Neural cell (in vitro differentiated cells): Measurements from ENCODE around the gene PHACTR2. TPM values are rescaled to one million over a fixed set of nuclear protein-coding genes. Genes with fewer than 3 reads are reported as not detected.
"Not testable (repeated sequence)": the region's sequence is repeated elsewhere in the genome, so short reads cannot be mapped to it uniquely, and the experiment has no call there.

Experiments
- H2AFZ ChIP-seq: fragments of 200-600, 300-800 bp; sonication (generic), shearing (Covaris generic); 2 replicates; pipeline ENCODE4 v1.6.0; 2014; ENCODE audit warnings: low read depth, mild to moderate bottlenecking, antibody characterized with exemption, low read length, moderate library complexity
- H3F3A ChIP-seq: fragments of 200-600 bp; shearing (Covaris generic); 2 replicates; pipeline ENCODE4 v1.6.1; 2016; ENCODE audit warnings: mild to moderate bottlenecking, moderate library complexity, mixed read lengths, antibody characterized with exemption, low read length; ENCODE audit not compliant: insufficient read depth, poor library complexity, severe bottlenecking
- H3K27ac ChIP-seq: fragments of 200-600, 300-800 bp; sonication (generic), shearing (Covaris generic); 2 replicates; pipeline ENCODE4 v1.5.1; 2014; ENCODE audit warnings: mild to moderate bottlenecking, low read length, moderate library complexity
- H3K27me3 ChIP-seq: fragments of 300-800, 200-600 bp; sonication (generic), shearing (Covaris generic); 2 replicates; pipeline ENCODE4 v1.6.0; 2014; ENCODE audit warnings: mild to moderate bottlenecking, low read depth, low read length, moderate library complexity; ENCODE audit not compliant: insufficient read depth
- H3K36me3 ChIP-seq: fragments of 300-800, 200-600 bp; sonication (generic), shearing (Covaris generic); 2 replicates; pipeline ENCODE4 v1.5.1; 2014; ENCODE audit warnings: mild to moderate bottlenecking, antibody characterized with exemption, low read length, moderate library complexity; ENCODE audit not compliant: insufficient read depth
- H3K4me2 ChIP-seq: fragments of 300-800, 200-600 bp; sonication (generic), shearing (Covaris generic); 2 replicates; pipeline ENCODE4 v1.6.0; 2014; ENCODE audit warnings: mild to moderate bottlenecking, low read length
- H3K4me3 ChIP-seq: fragments of 300-800, 200-600 bp; sonication (generic), shearing (Covaris generic); 2 replicates; pipeline ENCODE4 v1.5.1; 2014; ENCODE audit warnings: mild to moderate bottlenecking, low read length, moderate library complexity
- H3K79me2 ChIP-seq: fragments of 200-600 bp; shearing (Covaris generic); replicated peaks from 2 replicates; pipeline ENCODE4 v1.6.0; 2014; ENCODE audit warnings: mild to moderate bottlenecking, low read length, moderate library complexity; ENCODE audit not compliant: insufficient read depth
- H3K9ac ChIP-seq: fragments of 300-800, 200-600 bp; sonication (generic), shearing (Covaris generic); 2 replicates; pipeline ENCODE4 v1.6.1; 2016; ENCODE audit warnings: mild to moderate bottlenecking, low read length, mixed read lengths
- H3K9me2 ChIP-seq: fragments of 200-600 bp; shearing (Covaris generic); 2 replicates; pipeline ENCODE4 v1.6.1; 2016; ENCODE audit warnings: mild to moderate bottlenecking, low read length, mixed read lengths; ENCODE audit not compliant: insufficient read depth
- H3K9me3 ChIP-seq: fragments of 200-600, 300-800 bp; sonication (generic), shearing (Covaris generic); 2 replicates; pipeline ENCODE4 v1.6.1; 2016; ENCODE audit warnings: mild to moderate bottlenecking, mixed run types, low read length, moderate library complexity, mixed read lengths
- H4K20me1 ChIP-seq: fragments of 200-600 bp; shearing (Covaris generic); 2 replicates; pipeline ENCODE4 v1.6.1; 2016; ENCODE audit warnings: mild to moderate bottlenecking, mixed run types; ENCODE audit not compliant: insufficient read depth
- CTCF ChIP-seq: fragments of 450-650 bp; IDR thresholded peaks from 2 replicates; pipeline ENCODE4 v1.5.1; 2014; ENCODE audit warnings: antibody characterized with exemption, mild to moderate bottlenecking, moderate library complexity; ENCODE audit not compliant: poor library complexity, severe bottlenecking
- EP300 ChIP-seq: fragments of 450-650 bp; conservative IDR thresholded peaks from 2 replicates; pipeline ENCODE4 v1.6.1; 2014; ENCODE audit warnings: antibody characterized with exemption, mild to moderate bottlenecking, moderate library complexity; ENCODE audit not compliant: poor library complexity, severe bottlenecking
- EZH2 ChIP-seq: fragments of 200-600, 300-800 bp; shearing (Covaris generic), sonication (generic); IDR thresholded peaks from 2 replicates; pipeline ENCODE4 v1.6.1; 2014; ENCODE audit warnings: antibody characterized with exemption, low read length, borderline replicate concordance, mild to moderate bottlenecking; ENCODE audit not compliant: insufficient read depth, poor library complexity, severe bottlenecking
- MXI1 ChIP-seq: fragments of 450-650 bp; conservative IDR thresholded peaks from 2 replicates; pipeline ENCODE4 v1.6.1; 2014; ENCODE audit warnings: antibody characterized with exemption, mild to moderate bottlenecking; ENCODE audit not compliant: poor library complexity, severe bottlenecking
- POLR2AphosphoS5 ChIP-seq: IDR thresholded peaks from 2 replicates; pipeline ENCODE4 v1.6.1; 2012
- RAD21 ChIP-seq: fragments of 450-650 bp; conservative IDR thresholded peaks from 2 replicates; pipeline ENCODE4 v1.6.1; 2014; ENCODE audit warnings: antibody characterized with exemption, mild to moderate bottlenecking, moderate library complexity
- REST ChIP-seq: IDR thresholded peaks from 2 replicates; pipeline ENCODE4 v1.6.1; 2012; ENCODE audit warnings: borderline replicate concordance
- SMC3 ChIP-seq: fragments of 450-650 bp; conservative IDR thresholded peaks from 2 replicates; pipeline ENCODE4 v1.6.1; 2014; ENCODE audit warnings: antibody characterized with exemption, mild to moderate bottlenecking, moderate library complexity; ENCODE audit not compliant: poor library complexity
- TAF1 ChIP-seq: IDR thresholded peaks from 2 replicates; pipeline ENCODE4 v1.6.1; 2012; ENCODE audit warnings: low read depth
- polyA plus RNA-seq: library from polyadenylated mRNA; depleted of rRNA; stranded (reverse); fragments of >200 nt; gene quantifications from 2 replicates; pipeline ENCODE4 v1.2.3, GENCODE V29; 2014

The PHACTR2 gene
- polyA plus RNA-seq, 1 donor from 2014 or later = 2.8 TPM

- Histone ChIP-seq H3F3A (no peaks in the 10 kb centered on the region), H3K4me3 (no peak overlapping the region), H3K27me3 (no peaks in the 10 kb centered on the region), H3K9me2 (no peaks in the 10 kb centered on the region), H3K4me2 (no peak overlapping the region), H3K27ac (no peak overlapping the region), H2AFZ (no peak overlapping the region), H3K9ac (no peak overlapping the region), H3K9me3 (no peaks in the 10 kb centered on the region), H4K20me1 (no peaks in the 10 kb centered on the region), H3K79me2 (no peaks in the 10 kb centered on the region), H3K36me3 (peaks cover 12% of the 10 kb centered on the region)
- TF ChIP-seq SMC3 (no peak), REST (no peak), CTCF (no peak), TAF1 (no peak), EP300 (no peak), RAD21 (no peak), POLR2AphosphoS5 (no peak), MXI1 (no peak), EZH2 (no peak)
Measured at GRCh38 chr6:143867236-143867635, 189.5 kb downstream of the PHACTR2 start.

DNA sequence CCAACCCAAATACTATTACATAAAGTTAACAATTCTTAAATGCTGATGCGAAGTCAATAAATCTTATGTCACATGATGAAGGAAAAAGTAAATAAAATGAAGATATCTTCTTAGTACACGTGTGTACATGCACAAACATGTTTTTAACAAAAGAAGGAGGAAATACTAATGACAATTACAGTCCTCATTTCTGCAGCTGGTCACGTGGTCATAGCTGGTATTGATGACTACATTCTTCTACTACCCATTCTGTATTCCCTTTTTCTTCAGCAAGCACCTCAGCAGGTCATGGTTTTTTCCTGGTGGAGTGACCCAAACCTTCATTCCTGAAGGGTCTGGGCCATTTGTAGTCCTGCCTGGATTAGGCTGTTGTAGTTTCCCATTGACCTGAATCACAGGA is 191.0 kb downstream of the PHACTR2 start:
- H4K20me1 ChIP-seq, H3K36me3 ChIP-seq, H3K9me3 ChIP-seq, H3K27ac ChIP-seq, H2AFZ ChIP-seq, H3K9ac ChIP-seq, H3K4me3 ChIP-seq, H3K79me2 ChIP-seq, H3F3A ChIP-seq, H3K27me3 ChIP-seq, H3K9me2 ChIP-seq, H3K4me2 ChIP-seq: not testable (repeated sequence)

DNA sequence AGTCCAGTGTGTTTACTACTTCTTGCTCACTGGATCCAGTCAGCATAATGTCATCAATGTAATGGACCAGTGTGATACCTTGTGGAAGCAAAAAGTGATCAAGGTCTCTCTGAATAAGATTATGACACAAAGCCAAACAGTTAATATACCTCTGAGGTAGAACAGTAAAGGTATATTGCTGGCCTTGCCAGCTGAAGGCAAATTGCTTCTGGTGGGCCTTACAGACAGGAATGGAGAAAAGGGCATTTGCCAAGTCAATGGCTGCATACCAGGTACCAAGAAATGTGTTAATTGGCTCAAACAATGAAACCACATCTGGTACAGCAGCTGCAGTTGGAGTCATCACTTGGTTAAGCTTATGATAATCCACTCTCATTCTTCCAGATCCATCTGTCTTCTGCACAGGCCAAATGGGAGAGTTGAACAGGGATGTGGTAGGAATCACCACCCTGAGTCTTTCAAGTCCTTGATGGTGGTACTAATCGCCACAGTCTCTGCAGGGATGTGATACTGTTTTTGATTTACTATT is 193.5 kb downstream of the PHACTR2 start:
- not testable (repeated sequence) for H4K20me1 ChIP-seq, H3K27me3 ChIP-seq, H3K4me3 ChIP-seq, H3K9me3 ChIP-seq, H3K4me2 ChIP-seq, H3K36me3 ChIP-seq, H3K27ac ChIP-seq, H3K9me2 ChIP-seq, H3F3A ChIP-seq, H3K79me2 ChIP-seq, H3K9ac ChIP-seq, H2AFZ ChIP-seq
